Panc1 (cell line): Measurements from ENCODE around the gene G2E3. TPM values are rescaled to one million over a fixed set of nuclear protein-coding genes. Genes with fewer than 3 reads are reported as not detected.
"Not testable (repeated sequence)": the region's sequence is repeated elsewhere in the genome, so short reads cannot be mapped to it uniquely, and the experiment has no call there.

Experiments
- ATAC-seq: fragments of 200-7000 bp; cut with Tn5 transposase; 2 replicates; pipeline ENCODE4 v1.9.1; 2020; ENCODE audit warnings: mild to moderate bottlenecking, moderate library complexity
- BruUV-seq: library from RNA; stranded (reverse); fragments of 400-500 nt; replicated peaks from 2 replicates; lab custom pipeline; 2021; lab: Mats Ljungman, UMichigan
- CTCF ChIA-PET: fragments of 300-600 bp; sonication (Branson Sonifier 250); formaldehyde crosslinking; loops from one replicate; lab custom pipeline; 2022; ENCODE audit warnings: antibody characterized with exemption; lab: Charles Lee
- POLR2A ChIA-PET: fragments of 300-600 bp; sonication (Branson Sonifier 250); formaldehyde crosslinking; loops from one replicate; lab custom pipeline; 2022; ENCODE audit warnings: antibody characterized with exemption; lab: Charles Lee
- DNase-seq: peaks from one replicate; pipeline ENCODE4 v3.0.0-alpha.2; 2010; ENCODE audit warnings: low read depth, low spot score
- H3K27ac ChIP-seq: 2 replicates; pipeline ENCODE4 v1.5.1; 2011; ENCODE audit warnings: mild to moderate bottlenecking, low read length, inconsistent platforms
- H3K27me3 ChIP-seq: fragments of 200-500 bp; sonication (Bioruptor generic); 2 replicates; pipeline ENCODE4 v1.6.0; 2014; ENCODE audit warnings: low read length, inconsistent platforms; ENCODE audit not compliant: control insufficient read depth, insufficient read depth
- H3K36me3 ChIP-seq: fragments of 200-500 bp; sonication (Bioruptor generic); 2 replicates; pipeline ENCODE4 v1.5.1; 2014; ENCODE audit warnings: inconsistent platforms, mild to moderate bottlenecking, low read length, moderate library complexity; ENCODE audit not compliant: control insufficient read depth, insufficient read depth
- H3K4me1 ChIP-seq: 2 replicates; pipeline ENCODE4 v1.5.1; 2011; ENCODE audit warnings: inconsistent platforms, mild to moderate bottlenecking, low read length, moderate library complexity; ENCODE audit not compliant: control insufficient read depth, insufficient read depth
- H3K4me3 ChIP-seq, 2 experiments: 2 replicates each; pipeline ENCODE4 v1.5.1; 2011 to 2012; ENCODE audit warnings: low read depth in 2 of 2, low read length in 2 of 2, mild to moderate bottlenecking in 2 of 2, inconsistent platforms in 1 of 2, moderate library complexity in 1 of 2
- H3K9me3 ChIP-seq: fragments of 200-500 bp; sonication (Bioruptor generic); 2 replicates; pipeline ENCODE4 v1.5.1; 2014; ENCODE audit warnings: low read depth, mild to moderate bottlenecking, inconsistent platforms, low read length, moderate library complexity; ENCODE audit not compliant: control insufficient read depth, insufficient read depth
- CTCF ChIP-seq: fragments of 450-650 bp; IDR thresholded peaks from 2 replicates; pipeline ENCODE4 v1.5.1; 2017; ENCODE audit warnings: mild to moderate bottlenecking
- POLR2AphosphoS5 ChIP-seq: IDR thresholded peaks from 2 replicates; pipeline ENCODE4 v1.6.1; 2012; ENCODE audit warnings: mild to moderate bottlenecking, low read depth, low read length, moderate library complexity
- SIN3A ChIP-seq: IDR thresholded peaks from 2 replicates; pipeline ENCODE4 v1.6.1; 2012; ENCODE audit warnings: low read depth, mild to moderate bottlenecking, low read length, moderate library complexity, borderline replicate concordance; ENCODE audit not compliant: insufficient read depth
- TCF7L2 ChIP-seq: IDR thresholded peaks from 2 replicates; pipeline ENCODE4 v1.6.1; 2011; ENCODE audit warnings: mild to moderate bottlenecking, low read depth, low read length, inconsistent platforms
- in situ Hi-C: cut with HindIII; loops from 2 replicates; pipeline ENCODE4 v1.10.0; 2016; ENCODE audit warnings: low sequenced_read_pairs, low pct_unique_long_range_greater_than_20kb
- intact Hi-C: fragments of 100-400 bp; cut with micrococcal nuclease; formaldehyde crosslinking; loops from one replicate; pipeline ENCODE4 v1.10.0; 2022; ENCODE audit not compliant: unreplicated experiment
- total RNA-seq: library from RNA; stranded (reverse); gene quantifications from one replicate; pipeline ENCODE4 v1.2.1, GENCODE V29; 2021; ENCODE audit not compliant: unreplicated experiment
- TF ChIP-seq, protein P1 (sequence below), 2 experiments: IDR thresholded peaks; 2 replicates each; pipeline ENCODE4 v1.6.1; 2011 to 2012; ENCODE audit warnings: low read depth in 2 of 2, control low read depth in 1 of 2, low read length in 1 of 2, mild to moderate bottlenecking in 1 of 2, moderate library complexity in 1 of 2; ENCODE audit not compliant: insufficient read depth in 1 of 2

Gene G2E3
- total RNA-seq, 1 experiment from 2014 or later, result 27.5 TPM

DNA sequence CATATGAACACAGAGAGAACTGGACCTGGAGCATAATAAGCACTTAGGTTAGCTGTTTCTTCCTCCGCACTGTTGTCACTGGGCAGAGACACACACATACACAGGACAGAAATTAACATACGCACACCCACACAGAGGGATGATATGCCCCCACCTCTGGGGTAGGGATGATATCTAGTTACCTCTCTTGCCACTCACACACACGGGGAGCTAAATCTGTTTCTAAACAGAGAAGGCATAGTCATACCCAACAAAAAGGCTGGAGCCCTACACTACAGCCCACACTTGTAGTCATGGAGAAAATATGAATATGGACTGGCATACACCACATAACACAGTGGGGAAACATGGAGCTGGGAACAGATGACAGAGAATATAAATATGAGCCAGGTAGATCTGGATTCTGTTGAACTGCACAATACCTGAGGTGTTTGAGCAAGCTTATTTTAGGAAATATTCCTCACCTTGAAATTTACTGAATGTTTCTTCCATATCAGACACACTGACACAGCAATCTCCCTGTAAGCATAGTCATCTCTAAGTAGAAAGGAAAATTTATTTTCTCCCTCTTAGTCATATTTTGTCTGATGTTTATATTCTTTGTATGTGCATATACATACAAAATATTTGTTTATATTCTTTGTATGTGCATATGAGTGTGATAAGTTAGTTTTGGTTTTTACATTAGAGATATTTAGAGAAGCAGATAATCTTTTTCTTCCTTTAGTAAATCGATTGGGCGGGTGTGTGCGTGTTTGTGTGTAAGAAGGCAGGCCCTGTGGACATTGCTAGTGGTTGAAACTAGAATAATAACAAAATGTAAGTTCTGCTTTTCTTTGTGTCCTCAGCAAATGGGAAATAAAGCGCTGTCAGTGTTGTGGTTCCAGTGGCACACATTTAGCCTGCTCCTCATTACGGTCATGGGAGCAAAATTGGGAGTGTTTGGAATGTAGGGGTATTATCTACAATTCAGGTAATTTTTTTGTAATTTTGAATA, 42.3 kb downstream of the G2E3 start:
- Histone ChIP-seq H3K27me3 (no peaks in the 10 kb centered on the region), H3K4me3 (no peak overlapping the region), H3K4me1 (no peaks in the 10 kb centered on the region), H3K9me3 (no peaks in the 10 kb centered on the region), H3K36me3 (peaks cover 28% of the 10 kb centered on the region), H3K27ac (no peak overlapping the region)
- DNase-seq, result no peak
- intact Hi-C loops (no loop called here), in situ Hi-C loops (no loop called here)
- ChIA-PET POLR2A (no interaction called here), CTCF (interaction anchor here (0.5 kb wide), 1 partner anchor 287 kb away, joined by 3 read pairs; no protein-coding TSS in a partner anchor)
- ATAC-seq, result no peak
- BruUV-seq, result no TSS peak
- TF ChIP-seq CTCF, result no peak
- TF ChIP-seq POLR2AphosphoS5, result no peak
- TF ChIP-seq, protein P1, sequence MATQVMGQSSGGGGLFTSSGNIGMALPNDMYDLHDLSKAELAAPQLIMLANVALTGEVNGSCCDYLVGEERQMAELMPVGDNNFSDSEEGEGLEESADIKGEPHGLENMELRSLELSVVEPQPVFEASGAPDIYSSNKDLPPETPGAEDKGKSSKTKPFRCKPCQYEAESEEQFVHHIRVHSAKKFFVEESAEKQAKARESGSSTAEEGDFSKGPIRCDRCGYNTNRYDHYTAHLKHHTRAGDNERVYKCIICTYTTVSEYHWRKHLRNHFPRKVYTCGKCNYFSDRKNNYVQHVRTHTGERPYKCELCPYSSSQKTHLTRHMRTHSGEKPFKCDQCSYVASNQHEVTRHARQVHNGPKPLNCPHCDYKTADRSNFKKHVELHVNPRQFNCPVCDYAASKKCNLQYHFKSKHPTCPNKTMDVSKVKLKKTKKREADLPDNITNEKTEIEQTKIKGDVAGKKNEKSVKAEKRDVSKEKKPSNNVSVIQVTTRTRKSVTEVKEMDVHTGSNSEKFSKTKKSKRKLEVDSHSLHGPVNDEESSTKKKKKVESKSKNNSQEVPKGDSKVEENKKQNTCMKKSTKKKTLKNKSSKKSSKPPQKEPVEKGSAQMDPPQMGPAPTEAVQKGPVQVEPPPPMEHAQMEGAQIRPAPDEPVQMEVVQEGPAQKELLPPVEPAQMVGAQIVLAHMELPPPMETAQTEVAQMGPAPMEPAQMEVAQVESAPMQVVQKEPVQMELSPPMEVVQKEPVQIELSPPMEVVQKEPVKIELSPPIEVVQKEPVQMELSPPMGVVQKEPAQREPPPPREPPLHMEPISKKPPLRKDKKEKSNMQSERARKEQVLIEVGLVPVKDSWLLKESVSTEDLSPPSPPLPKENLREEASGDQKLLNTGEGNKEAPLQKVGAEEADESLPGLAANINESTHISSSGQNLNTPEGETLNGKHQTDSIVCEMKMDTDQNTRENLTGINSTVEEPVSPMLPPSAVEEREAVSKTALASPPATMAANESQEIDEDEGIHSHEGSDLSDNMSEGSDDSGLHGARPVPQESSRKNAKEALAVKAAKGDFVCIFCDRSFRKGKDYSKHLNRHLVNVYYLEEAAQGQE (IDR thresholded peaks at IDR 0.05; ENCODE audit: insufficient read depth in 1 of 2, low read depth in 2 of 2, low read length in 1 of 2), result no peak
- TF ChIP-seq SIN3A, result no peak
- TF ChIP-seq TCF7L2, result no peak

DNA sequence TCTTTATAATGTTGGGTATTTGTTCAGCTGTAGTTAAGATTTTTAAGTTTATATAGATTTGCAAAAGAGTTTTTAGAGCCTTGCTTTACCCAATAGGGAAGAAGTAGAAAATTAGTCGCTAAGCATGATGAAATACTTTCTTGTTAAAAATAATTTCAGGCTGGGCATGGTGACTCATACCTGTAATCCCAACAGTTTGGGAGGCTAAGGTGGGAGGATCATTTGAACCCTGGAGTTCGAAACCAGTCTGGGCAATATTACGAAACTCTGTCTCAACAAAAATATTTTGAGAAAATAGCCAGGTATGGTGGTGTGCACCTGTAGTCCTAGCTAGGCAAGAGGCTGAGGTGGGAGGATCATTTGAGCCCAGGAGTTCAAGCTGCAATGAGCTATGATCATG, 44.4 kb downstream of the G2E3 start:
- Histone ChIP-seq H3K9me3 (no peaks in the 10 kb centered on the region), H3K36me3 (peaks cover 28% of the 10 kb centered on the region), H3K4me1 (no peaks in the 10 kb centered on the region), H3K27me3 (no peaks in the 10 kb centered on the region), H3K27ac (no peak overlapping the region), H3K4me3 (no peak overlapping the region)
- DNase-seq (no peak), ATAC-seq (no peak)
- no TSS peak for BruUV-seq
- CTCF ChIA-PET, result no interaction called here
- TF ChIP-seq SIN3A (no peak), POLR2AphosphoS5 (no peak), TCF7L2 (no peak), CTCF (no peak)
- TF ChIP-seq, protein P1 (IDR thresholded peaks at IDR 0.05; ENCODE audit: insufficient read depth in 1 of 2, low read depth in 2 of 2, low read length in 1 of 2), result no peak
- intact Hi-C loops, result no loop called here
- POLR2A ChIA-PET, result interaction anchor here (1.1 kb wide), 1 partner anchor 18 kb away, joined by 3 read pairs; no protein-coding TSS in a partner anchor
- in situ Hi-C loops, result no loop called here

DNA sequence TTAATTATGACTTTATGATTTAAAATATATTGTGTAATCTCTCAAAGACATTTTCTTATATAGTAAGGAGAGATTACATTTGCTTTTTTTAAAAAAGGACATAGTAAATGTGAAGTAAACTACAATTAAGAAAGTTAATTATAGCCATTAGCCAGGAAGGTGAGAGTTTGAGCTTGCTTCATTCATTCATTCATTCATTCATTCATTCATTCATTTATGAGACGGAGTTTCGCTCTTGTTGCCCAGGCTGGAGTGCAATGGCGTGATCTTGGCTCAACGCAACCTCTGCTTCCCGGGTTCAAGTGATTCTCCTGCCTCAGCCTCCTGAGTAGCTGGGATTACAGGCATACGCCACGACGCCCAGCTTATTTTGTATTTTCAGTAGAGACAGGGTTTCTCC, 45.7 kb downstream of the G2E3 start:
- H3K4me1 ChIP-seq, H3K27me3 ChIP-seq, H3K9me3 ChIP-seq, ATAC-seq, intact Hi-C loops, H3K27ac ChIP-seq, CTCF ChIA-PET, BruUV-seq, POLR2A ChIA-PET, H3K4me3 ChIP-seq, in situ Hi-C loops, DNase-seq: not testable (repeated sequence)
- peaks cover 25% of the 10 kb centered on the region for H3K36me3 ChIP-seq
